Measurements from ENCODE around the gene WDR45B. TPM values are rescaled to one million over a fixed set of nuclear protein-coding genes. Genes with fewer than 3 reads are reported as not detected.

WDR45B gene
- total and polyA plus RNA-seq, 2 donors (not counting 3 experiments of a cell fraction or from before 2014, with no cell fraction given), result 62.0 to 76.7 TPM

- ChIA-PET POLR2A (no interaction called here), CTCF (no interaction called here)
- dilution Hi-C loops (cut with MboI; ENCODE audit: extremely low pct_ligation_motif_present, low sequenced_read_pairs) (no loop called here), intact Hi-C loops (cut with micrococcal nuclease) (no loop called here)
- TF ChIP-seq MAX (IDR thresholded peaks at IDR 0.05; ENCODE audit: insufficient read depth, insufficient read length) (no peak), MYC (IDR thresholded peaks at IDR 0.05; ENCODE audit: low read depth, low read length) (no peak), EZH2 (IDR thresholded peaks at IDR 0.05; ENCODE audit: borderline replicate concordance, low read depth, low read length, severe bottlenecking) (no peak), POLR2AphosphoS5 (IDR thresholded peaks at IDR 0.05; ENCODE audit: insufficient read depth, low read depth, low read length) (no peak), JUN (IDR thresholded peaks at IDR 0.05; ENCODE audit: borderline replicate concordance, insufficient read depth, insufficient read length, low read depth) (no peak), FOS (IDR thresholded peaks at IDR 0.05; ENCODE audit: borderline replicate concordance, insufficient read depth, low read length) (no peak), GATA2 (IDR thresholded peaks at IDR 0.05; ENCODE audit: insufficient read depth, insufficient read length, low read depth, low read length) (no peak), POLR2A (IDR thresholded peaks at IDR 0.05; ENCODE audit: low read depth, low read length) (no peak), CTCF (IDR thresholded peaks at IDR 0.05; ENCODE audit: extremely low read depth in 1 of 2, insufficient read depth in 1 of 2, low read depth in 1 of 2, low read length in 2 of 2) (no peak)
- Histone ChIP-seq H4K20me1 (replicated peaks; ENCODE audit: control insufficient read depth, extremely low read depth, insufficient read depth, low read length) (no peaks in the 10 kb centered on the region), H3K4me2 (ENCODE audit: insufficient read depth, low read length) (no peak overlapping the region), H3K9me1 (replicated peaks; ENCODE audit: control insufficient read depth, extremely low read depth, insufficient read depth, low read length) (no peaks in the 10 kb centered on the region), H3K27me3 (ENCODE audit: control insufficient read depth in 2 of 2, insufficient read depth in 2 of 2, low read length in 2 of 2) (no peaks in the 10 kb centered on the region), H3K79me2 (ENCODE audit: control insufficient read depth, insufficient read depth, low read length) (peaks cover 11% of the 10 kb centered on the region), H3K36me3 (ENCODE audit: control insufficient read depth in 2 of 2, extremely low read depth in 1 of 2, insufficient read depth in 2 of 2, low read length in 2 of 2) (peaks cover 3 to 28% of the 10 kb centered on the region in 2 experiments), H3K4me1 (ENCODE audit: control insufficient read depth, extremely low read depth, insufficient read depth, low read length) (no peaks in the 10 kb centered on the region), H3K4me3 (replicated peaks in 1 of 3; ENCODE audit: insufficient read depth in 1 of 3, low read depth in 1 of 3, low read length in 3 of 3) (no peak overlapping the region), H3K9ac (replicated peaks; ENCODE audit: extremely low read depth, insufficient read depth, low read length) (no peak overlapping the region), H3K9me3 (replicated peaks; ENCODE audit: control insufficient read depth, insufficient read depth, low read length) (no peaks in the 10 kb centered on the region), H3K27ac (ENCODE audit: insufficient read depth, low read depth, low read length) (no peak overlapping the region), H2AFZ (ENCODE audit: low read depth, low read length) (no peak overlapping the region)
- DNase-seq (ENCODE audit: low read depth, low spot score) (no peak), FAIRE-seq (no peak)
- no TSS peak for BruUV-seq (replicated peaks)
These were observed 20.8 kb downstream of the WDR45B start for GRCh38 chr17:82627405-82627804.
